ENCODE measurements around the gene TRIM33.

TRIM33 gene

DNA sequence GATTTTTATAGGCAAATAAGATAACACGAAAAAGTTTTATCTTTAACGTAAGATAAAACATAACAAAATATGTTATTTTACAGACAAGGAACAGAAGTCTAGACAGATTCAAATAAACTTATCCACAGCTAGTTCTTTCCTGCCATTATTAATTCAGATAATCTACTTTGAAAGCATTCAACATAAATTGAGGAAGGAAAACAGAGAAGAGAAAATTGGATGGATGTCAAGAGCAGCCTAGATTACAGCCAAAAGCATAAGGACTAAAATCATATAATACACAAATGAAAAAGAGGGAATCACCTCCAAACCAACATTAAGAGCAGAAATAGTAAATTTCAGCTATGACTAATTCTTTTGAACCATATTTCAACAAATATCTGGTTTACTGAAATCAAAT lies 15.5 kb downstream of the TRIM33 start:
- no peak overlapping the region for H3K4me3 ChIP-seq (ENCODE audit: low read length)
- no peaks in the 10 kb centered on the region for H3K36me3 ChIP-seq (replicated peaks; ENCODE audit: insufficient read depth, low read length)

DNA sequence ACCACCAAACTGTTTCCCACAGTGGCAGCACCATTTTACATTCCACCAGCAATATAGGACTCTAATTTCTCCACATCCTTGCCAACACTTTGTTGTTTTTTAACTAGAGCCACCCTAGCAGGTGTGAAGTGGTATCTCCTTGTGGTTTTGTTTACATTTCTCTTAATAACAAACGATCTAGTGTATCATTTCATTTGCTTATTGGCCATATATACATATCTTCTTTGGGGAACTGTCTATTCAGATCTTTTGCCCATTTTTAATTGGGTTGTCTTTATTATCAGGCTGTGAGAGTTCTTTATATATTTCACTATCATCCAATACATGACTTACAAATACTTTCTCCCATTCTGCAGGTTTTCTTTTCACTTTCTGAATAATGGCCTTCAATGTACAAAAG lies 18.0 kb downstream of the TRIM33 start:
- TF ChIP-seq EZH2 (optimal IDR thresholded peaks at IDR 0.05; ENCODE audit: low read depth, low read length) = no peak
- TF ChIP-seq, protein P1, sequence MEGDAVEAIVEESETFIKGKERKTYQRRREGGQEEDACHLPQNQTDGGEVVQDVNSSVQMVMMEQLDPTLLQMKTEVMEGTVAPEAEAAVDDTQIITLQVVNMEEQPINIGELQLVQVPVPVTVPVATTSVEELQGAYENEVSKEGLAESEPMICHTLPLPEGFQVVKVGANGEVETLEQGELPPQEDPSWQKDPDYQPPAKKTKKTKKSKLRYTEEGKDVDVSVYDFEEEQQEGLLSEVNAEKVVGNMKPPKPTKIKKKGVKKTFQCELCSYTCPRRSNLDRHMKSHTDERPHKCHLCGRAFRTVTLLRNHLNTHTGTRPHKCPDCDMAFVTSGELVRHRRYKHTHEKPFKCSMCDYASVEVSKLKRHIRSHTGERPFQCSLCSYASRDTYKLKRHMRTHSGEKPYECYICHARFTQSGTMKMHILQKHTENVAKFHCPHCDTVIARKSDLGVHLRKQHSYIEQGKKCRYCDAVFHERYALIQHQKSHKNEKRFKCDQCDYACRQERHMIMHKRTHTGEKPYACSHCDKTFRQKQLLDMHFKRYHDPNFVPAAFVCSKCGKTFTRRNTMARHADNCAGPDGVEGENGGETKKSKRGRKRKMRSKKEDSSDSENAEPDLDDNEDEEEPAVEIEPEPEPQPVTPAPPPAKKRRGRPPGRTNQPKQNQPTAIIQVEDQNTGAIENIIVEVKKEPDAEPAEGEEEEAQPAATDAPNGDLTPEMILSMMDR (IDR thresholded peaks at IDR 0.05; ENCODE audit: low read length) = no peak
- TF ChIP-seq EZH2phosphoT487 (IDR thresholded peaks at IDR 0.05; ENCODE audit: low read length) = no peak
- Histone ChIP-seq H3K36me3 (replicated peaks; ENCODE audit: insufficient read depth, low read length) (no peaks in the 10 kb centered on the region), H3F3A (ENCODE audit: insufficient read depth, low read length) (no peaks in the 10 kb centered on the region), H3K4me3 (ENCODE audit: low read length) (no peak overlapping the region), H3K9me3 (replicated peaks; ENCODE audit: insufficient read depth, low read length) (no peaks in the 10 kb centered on the region), H3K27ac (ENCODE audit: low read length) (no peak overlapping the region), H3K4me2 (ENCODE audit: low read depth, low read length) (no peak overlapping the region), H2AFZ (ENCODE audit: low read length) (no peak overlapping the region), H3K27me3 (replicated peaks; ENCODE audit: insufficient read depth, low read length) (no peaks in the 10 kb centered on the region), H3K79me2 (ENCODE audit: low read length) (peaks cover 63% of the 10 kb centered on the region), H4K20me1 (ENCODE audit: insufficient read depth, low read length) (no peaks in the 10 kb centered on the region), H3K4me1 (ENCODE audit: low read length) (no peaks in the 10 kb centered on the region), H3K9ac (ENCODE audit: low read length) (no peak overlapping the region), H3K9me2 (replicated peaks; ENCODE audit: insufficient read depth, low read length) (no peaks in the 10 kb centered on the region)
- DNase-seq = no peak

More for the DNA sequence above, 15.5 kb downstream of the TRIM33 start:
- TF ChIP-seq EZH2phosphoT487 (IDR thresholded peaks at IDR 0.05; ENCODE audit: low read length) = no peak
- TF ChIP-seq, protein P1 (IDR thresholded peaks at IDR 0.05; ENCODE audit: low read length) = no peak
- TF ChIP-seq EZH2 (optimal IDR thresholded peaks at IDR 0.05; ENCODE audit: low read depth, low read length) = no peak
- Histone ChIP-seq H3K9me2 (replicated peaks; ENCODE audit: insufficient read depth, low read length) (no peaks in the 10 kb centered on the region), H3K27ac (ENCODE audit: low read length) (no peak overlapping the region), H3K9ac (ENCODE audit: low read length) (no peak overlapping the region), H4K20me1 (ENCODE audit: insufficient read depth, low read length) (no peaks in the 10 kb centered on the region), H3F3A (ENCODE audit: insufficient read depth, low read length) (no peaks in the 10 kb centered on the region), H3K9me3 (replicated peaks; ENCODE audit: insufficient read depth, low read length) (no peaks in the 10 kb centered on the region), H3K27me3 (replicated peaks; ENCODE audit: insufficient read depth, low read length) (no peaks in the 10 kb centered on the region), H3K4me1 (ENCODE audit: low read length) (no peaks in the 10 kb centered on the region), H2AFZ (ENCODE audit: low read length) (no peak overlapping the region), H3K4me2 (ENCODE audit: low read depth, low read length) (no peak overlapping the region), H3K79me2 (ENCODE audit: low read length) (peaks cover 66% of the 10 kb centered on the region)
- DNase-seq = no peak

DNA sequence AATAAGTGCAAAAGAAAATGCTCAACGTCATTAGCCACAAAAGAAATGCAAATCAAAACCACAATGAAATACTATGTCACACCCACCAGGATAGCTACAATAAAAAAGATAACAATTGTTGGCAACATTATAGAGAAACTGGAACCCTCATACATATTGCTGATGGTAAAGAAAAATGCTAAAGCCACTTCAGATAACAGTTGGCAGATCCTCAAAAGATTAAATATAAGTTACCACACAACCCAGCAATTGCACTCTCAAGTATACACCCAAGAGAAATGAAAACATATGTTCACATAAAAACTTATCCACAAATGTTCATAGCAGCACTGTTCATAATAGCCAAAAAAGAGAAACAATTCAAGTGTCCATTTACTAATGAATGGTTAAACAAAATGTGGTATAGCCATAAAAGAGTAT lies 20.7 kb downstream of the TRIM33 start:
- H4K20me1 ChIP-seq (ENCODE audit: insufficient read depth, low read length) = no peaks in the 10 kb centered on the region
- H3K27ac ChIP-seq (ENCODE audit: low read length) = no peak overlapping the region
- H3K4me3 ChIP-seq (ENCODE audit: low read length) = no peak overlapping the region
- H3K9me3 ChIP-seq (replicated peaks; ENCODE audit: insufficient read depth, low read length) = no peaks in the 10 kb centered on the region
- no peak overlapping the region for H3K4me2 ChIP-seq (ENCODE audit: low read depth, low read length)
- H2AFZ ChIP-seq (ENCODE audit: low read length) = no peak overlapping the region
- TF ChIP-seq, protein P1 (IDR thresholded peaks at IDR 0.05; ENCODE audit: low read length) = no peak
- TF ChIP-seq EZH2phosphoT487 (IDR thresholded peaks at IDR 0.05; ENCODE audit: low read length) = no peak
- no peaks in the 10 kb centered on the region for H3K27me3 ChIP-seq (replicated peaks; ENCODE audit: insufficient read depth, low read length)
- H3K9ac ChIP-seq (ENCODE audit: low read length) = no peak overlapping the region
- H3K4me1 ChIP-seq (ENCODE audit: low read length) = no peaks in the 10 kb centered on the region
- H3K36me3 ChIP-seq (replicated peaks; ENCODE audit: insufficient read depth, low read length) = no peaks in the 10 kb centered on the region
- peaks cover 59% of the 10 kb centered on the region for H3K79me2 ChIP-seq (ENCODE audit: low read length)
- H3F3A ChIP-seq (ENCODE audit: insufficient read depth, low read length) = no peaks in the 10 kb centered on the region
- H3K9me2 ChIP-seq (replicated peaks; ENCODE audit: insufficient read depth, low read length) = no peaks in the 10 kb centered on the region
- DNase-seq = no peak

Data from MM.1S (cell line).